Sciatic nerve (tissue), 2 donors: ENCODE measurements around the gene CDX2. TPM values are rescaled to one million over a fixed set of nuclear protein-coding genes. Genes with fewer than 3 reads are reported as not detected.
A peak's percentile ranks its signal among the peaks of the same experiment; 100 is the strongest.

Experiments
- ATAC-seq: fragments of 200-7000 bp; cut with Tn5 transposase; one replicate; pipeline ENCODE4 v1.9.1; 2020; ENCODE audit warnings: mild to moderate bottlenecking, moderate library complexity
- DNase-seq: peaks from one replicate; pipeline ENCODE4 v3.0.0-alpha.2; 2020; ENCODE audit warnings: low spot score
- intact Hi-C: fragments of 100-400 bp; cut with DNase I; formaldehyde crosslinking; loops from one replicate; pipeline ENCODE4 v1.14.2; 2022
- total RNA-seq: library from RNA; stranded (reverse); fragmentation: NEBNext Ultra II Directional; extraction: Animal tissue kit (Norgen Biotek cat#: 25700); gene quantifications from one replicate; pipeline ENCODE4 v1.2.1, GENCODE V29; 2021
- donor health status: DM: no; HTN: no; CAD: no.
- donor health status: DM: no; HTN: no; CAD: no.

The CDX2 gene
- total RNA-seq, 1 donor from 2014 or later: not detected

DNA sequence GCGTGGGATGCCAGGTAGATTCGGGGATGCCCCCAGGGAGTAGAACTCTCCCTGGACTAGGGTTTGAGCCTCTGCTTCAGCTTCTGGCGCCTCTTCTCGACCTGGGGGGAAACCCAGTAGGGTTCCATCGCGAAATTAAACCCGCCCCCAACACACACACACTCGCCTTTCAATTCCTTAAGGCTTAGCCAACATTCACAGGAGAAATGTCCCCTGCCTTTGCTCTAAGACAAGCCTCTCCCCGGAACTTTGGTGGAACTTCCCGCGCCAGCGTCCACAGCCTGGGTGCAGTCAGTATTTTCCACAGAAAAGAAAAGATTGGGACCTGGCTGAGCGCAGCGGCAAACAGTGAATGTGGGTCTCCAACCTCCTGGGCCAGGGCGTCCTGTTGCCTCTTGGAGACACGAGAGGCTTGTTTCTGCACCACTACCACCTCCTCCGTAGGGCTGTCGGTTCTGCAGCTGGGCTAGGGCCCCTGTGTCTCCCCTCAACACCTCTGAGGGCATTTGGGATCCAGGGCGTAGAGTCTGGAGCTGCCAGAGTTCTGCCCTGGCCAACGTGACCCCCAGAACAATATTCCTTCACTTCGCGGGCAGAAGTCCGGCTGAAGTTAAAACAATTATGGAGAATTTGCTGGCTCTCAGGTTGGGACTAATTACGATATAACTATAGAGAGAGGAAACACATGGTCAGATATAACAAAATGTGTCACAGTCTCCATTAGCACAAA, 46.1 kb downstream of the CDX2 start:
- no peak for DNase-seq
- intact Hi-C loops: no loop called here
- no peak for ATAC-seq

DNA sequence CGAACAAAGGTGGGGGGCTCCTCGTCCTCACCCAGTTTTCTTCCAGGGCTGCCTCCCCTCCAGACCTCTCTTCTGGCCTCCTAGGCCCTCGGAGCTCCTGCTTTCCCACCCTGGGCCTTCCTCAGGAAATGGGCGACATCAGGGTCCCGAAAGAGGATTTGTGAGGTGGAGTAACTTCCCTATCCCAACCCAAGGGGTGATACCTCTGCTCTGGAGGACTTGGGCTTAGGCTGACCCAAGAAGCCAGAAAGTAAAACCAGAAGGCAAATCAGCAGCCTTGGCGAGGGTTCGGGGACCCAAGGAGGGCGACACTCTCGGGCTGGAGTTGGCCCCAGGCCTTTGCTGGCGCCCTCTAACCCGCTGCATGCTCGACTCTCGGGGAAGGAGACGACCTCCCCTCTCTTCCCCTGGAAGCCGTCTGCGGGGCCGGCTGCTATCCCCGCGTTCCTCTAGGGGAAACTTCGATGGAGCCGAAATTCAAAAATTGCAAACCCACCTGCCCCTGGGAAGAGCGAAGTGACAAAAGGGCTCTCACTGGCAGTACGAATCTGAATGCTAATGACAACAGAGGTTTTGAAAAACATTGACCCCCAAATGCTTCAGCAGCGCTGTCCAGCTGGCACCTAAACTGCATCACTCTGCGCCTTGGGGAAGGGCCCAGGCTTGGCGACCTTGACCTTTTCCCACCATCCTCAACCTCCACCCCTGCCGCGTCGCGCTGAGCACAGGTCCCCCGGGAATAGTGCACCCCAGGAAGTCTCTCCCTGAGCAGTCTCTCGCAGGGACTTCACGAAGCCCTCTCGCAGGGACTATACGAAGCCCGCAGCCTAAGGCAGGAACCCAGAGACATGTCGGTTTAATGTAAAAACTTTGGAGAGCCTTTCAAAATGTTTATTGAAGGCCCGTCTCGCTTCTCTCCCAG, 46.9 kb downstream of the CDX2 start:
- ATAC-seq (no peak), DNase-seq (no peak)
- intact Hi-C loops: no loop called here

DNA sequence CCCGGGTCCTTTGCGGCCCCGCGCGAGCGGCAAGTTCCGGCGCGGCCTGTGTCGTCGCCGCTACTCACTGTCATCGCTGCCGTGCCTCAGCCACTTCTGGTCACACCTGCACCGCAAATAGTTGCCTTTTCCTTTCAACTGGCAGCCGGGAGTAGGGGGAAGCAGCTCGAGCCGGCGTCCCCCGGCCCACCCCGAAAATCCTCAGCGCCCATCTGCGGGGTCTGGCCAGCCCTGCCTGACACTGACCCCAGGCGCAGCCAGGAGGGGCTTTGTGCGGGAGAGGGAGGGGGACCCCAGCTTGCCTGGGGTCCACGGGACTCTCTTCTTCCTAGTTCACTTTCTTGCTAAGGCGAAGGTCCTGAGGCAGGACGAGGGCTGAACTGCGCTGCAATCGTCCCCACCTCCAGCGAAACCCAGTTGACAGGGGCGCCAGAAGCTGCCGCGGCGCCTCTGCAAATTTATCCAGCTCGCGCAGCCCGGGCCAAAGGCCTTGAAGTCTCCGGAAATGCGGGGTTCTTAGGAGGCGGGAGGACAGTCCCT, 47.6 kb downstream of the CDX2 start:
- no peak for ATAC-seq

DNA sequence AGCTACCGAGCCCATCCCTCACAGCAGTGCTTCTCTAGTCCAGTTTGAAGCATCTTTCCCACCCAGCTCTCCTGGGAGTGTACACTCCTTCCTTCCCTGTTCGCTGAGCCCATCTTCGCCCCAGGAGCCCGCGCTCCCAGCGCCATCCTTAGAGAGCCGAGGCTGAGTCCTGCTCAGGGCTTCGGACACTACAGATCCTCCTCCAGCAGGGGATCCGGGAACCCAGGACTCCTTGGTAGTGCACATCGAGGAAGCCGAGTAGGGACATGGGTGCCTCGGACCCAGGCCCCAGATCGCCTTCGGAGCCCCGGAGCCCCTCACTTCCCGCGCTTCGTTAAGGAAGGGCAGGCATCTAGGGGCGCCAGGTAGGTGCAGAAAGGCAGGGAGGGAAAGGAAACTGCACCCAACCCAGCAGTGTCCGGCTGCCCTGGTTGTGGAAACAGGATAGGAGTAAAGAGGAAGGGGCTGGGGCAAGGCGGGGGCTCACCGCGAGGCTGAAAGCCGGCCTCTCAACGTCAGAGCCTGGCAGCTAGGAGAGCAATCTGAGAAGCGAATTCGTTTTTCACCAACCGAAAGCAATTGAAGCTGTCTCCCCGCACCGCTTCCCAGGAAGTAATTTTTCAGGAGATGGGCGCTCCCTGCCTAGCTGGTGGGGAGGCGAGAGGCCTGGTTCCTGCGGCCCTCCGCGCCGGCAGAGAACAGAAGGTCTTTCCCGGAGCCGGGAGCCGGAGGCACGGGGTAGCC, 48.3 kb downstream of the CDX2 start:
- DNase-seq: no peak
- intact Hi-C loops: no loop called here
- ATAC-seq: peak; percentile 42

More for the DNA sequence above, 47.6 kb downstream of the CDX2 start:
- intact Hi-C loops: no loop called here
- DNase-seq: no peak

DNA sequence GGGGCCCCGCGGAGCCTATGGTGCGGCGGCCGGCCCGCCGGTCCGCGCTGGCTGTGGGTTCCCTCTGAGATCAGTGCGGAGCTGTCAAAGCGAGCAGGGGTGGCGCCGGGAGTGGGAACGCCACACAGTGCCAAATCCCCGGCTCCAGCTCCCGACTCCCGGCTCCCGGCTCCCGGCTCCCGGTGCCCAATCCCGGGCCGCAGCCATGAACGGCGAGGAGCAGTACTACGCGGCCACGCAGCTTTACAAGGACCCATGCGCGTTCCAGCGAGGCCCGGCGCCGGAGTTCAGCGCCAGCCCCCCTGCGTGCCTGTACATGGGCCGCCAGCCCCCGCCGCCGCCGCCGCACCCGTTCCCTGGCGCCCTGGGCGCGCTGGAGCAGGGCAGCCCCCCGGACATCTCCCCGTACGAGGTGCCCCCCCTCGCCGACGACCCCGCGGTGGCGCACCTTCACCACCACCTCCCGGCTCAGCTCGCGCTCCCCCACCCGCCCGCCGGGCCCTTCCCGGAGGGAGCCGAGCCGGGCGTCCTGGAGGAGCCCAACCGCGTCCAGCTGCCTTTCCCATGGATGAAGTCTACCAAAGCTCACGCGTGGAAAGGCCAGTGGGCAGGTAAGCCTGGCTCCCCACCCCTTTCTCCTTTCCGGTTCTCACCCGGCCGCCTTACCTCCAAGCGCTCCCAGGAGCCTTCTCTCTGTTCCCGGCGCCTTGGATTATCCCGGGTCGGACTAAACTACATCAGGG, 49.0 kb downstream of the CDX2 start, which contains the start of gene PDX1:
PDX1 (plus strand) TSS at position 67 of the 743 bp plus-strand sequence; CDS start at position 206, 139 bp downstream.
- intact Hi-C loops: no loop called here
- ATAC-seq (peak; percentile 60), DNase-seq (no peak)

DNA sequence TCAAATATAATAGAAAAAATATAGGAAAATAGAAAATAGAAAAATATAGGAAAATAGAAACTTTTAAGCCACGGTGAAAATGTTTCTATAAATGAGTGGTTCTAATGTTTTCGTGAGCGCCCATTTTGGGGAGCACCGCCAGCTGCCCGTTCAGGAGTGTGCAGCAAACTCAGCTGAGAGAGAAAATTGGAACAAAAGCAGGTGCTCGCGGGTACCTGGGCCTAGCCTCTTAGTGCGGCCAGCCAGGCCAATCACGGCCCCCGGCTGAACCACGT, 49.5 kb downstream of the CDX2 start:
- intact Hi-C loops: no loop called here
- ATAC-seq (no peak), DNase-seq (no peak)

DNA sequence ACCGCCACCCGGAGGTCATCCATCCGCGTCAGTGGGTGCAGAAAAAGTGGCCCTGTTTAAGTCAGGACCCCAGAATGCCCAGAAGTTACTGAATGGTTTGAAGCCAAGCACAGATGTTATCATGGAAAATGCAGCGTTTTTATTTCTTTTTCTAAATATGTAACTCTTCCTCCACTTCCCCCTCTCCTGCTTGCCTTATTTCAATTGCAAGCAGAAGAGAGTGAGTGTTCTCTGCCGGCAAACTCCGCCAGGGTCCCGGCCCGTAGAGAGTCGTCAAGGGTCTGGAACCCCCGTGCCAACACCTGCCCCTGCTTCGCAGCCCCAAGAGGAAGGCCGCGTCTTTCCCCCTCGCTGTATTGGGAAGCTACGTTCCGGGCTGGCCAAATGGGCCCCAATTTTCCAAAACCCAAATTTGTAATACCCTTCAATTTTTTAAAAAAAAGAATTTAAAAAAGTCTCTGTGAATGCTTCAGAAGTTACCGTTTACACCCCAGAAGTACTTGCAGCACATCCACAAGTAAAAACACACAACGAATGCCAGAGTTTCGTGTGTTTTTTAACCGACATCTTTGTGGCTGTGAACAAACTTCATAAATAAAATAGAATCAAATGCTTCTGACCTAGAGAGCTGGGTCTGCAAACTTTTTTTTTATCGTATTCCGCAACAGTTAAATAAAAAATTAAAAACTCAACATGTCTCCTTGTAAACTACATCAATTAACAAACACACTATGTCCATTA, 50.0 kb downstream of the CDX2 start:
- intact Hi-C loops: no loop called here
- no peak for ATAC-seq
- DNase-seq: no peak

DNA sequence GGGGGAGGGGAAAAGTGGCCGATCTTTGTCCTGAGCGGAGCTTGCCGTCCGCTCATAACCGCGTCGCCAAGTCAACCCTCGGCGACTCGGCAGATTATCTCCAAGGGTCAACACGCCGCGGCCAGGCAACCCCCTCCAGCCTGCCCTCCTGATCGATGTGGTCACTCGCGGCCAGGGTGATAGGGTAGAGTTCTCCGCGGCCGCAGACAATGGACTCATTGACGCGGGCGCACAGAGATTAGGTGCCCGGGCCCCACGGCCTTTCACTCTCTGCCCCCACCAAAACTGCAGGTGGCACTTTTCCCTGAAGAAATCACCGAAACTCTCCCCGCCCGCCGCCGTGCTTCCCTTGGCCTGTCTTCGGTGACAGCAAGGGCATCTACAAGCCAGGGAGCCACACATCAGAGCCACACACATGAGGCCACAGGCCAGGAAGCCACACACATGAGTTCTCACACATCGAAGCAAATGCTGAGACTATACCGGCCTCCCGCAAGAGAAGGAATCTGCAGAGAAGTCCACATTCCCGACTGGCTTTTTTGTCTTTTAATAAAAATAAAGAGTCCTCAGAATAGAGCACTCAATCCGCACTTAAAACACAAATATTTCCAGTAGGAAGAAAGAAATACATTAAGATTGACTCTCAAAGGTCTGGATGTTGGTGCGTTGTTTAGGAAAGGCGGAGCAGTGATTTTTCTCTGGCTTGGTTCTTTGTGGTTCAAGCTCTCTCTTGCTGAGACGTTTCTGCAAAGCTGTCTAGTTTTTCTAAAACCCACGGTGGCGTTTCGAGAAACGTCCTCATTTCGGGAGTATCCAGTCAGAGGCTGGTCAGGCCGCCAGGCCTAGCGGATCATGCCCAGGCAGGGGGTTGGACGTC, 50.8 kb downstream of the CDX2 start:
- no peak for DNase-seq
- intact Hi-C loops: no loop called here
- ATAC-seq: no peak

DNA sequence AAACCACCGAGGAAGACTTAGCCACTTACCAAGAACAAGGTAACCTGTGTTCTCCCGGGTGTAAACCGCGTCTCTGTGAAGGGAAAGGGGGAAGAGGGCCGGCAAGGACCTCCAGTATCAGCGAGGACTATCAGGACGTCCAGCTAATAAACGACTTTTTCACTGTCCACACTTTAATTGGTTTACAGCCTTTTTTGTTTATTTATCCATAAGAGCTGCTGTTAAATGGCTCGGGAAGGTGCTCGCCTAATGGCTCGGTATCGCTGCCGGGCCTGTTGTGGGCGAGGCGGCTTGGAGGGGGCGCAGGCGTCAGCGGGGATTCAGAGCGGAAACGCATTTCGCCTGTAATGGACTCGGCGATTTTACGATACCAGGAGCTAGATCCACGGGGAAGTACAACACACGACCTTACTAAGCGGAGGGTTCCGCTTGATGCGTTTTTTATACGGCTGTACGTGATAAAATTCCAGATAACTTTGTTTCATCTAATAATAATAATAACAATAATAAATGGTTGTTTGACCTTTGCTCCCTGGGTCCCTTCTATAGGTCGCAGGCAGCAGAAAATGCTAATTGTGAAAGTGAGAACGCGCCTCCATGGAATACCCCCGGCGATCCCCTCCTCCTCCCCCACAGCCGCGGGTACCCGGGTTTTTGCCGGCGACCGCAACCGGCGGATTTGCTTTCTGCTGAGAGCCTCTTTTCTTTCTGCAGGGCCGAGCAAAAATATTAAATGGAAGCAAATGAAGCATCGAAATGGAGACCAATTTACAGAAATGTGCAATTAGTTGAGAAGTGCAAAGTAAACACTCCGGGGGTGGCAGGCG, 51.8 kb downstream of the CDX2 start:
- intact Hi-C loops: no loop called here
- ATAC-seq: no peak
- DNase-seq: no peak

DNA sequence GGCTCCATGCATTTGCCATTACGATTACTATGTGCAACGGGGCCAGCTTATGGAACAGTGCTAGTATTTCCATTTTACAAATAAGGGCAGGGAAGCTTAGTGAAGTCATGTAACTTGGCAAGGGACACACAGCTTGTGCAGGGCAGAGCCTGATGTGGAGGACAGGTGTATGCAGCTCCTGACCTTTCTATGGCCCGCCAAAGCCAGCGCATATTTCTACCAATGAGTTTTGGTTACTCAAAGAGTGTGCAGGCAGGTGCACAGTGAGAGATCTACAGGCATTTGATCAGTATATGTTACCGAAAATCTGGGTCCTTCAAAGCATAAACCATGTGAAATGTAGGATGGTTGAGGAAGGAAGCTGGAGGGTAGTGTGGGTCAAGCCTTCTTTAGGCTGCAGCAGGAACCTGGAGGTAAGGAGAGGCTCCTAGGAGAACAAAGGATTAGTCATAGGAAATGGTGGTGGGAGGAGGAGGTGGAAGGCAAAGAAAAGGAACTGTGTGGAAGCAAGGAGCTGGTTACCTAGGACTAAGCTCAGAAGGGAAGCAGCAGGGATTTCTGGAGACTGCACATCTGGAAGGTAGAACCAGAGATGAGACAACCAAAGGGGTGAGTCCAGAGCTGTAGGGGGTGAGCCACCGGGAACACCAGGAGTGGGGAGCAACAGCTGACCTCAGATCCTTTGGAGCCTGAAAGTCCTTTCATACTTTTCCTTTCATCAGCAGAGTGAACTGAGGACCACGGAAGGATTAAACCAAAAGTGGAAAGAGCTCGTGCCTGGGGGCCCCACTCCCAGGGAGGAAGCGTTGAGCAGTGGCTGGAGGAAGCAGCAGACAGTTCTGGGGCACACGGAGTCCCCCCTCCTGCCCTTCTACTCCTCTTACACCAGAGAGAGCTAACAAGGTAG, 53.6 kb downstream of the CDX2 start:
- intact Hi-C loops: no loop called here
- ATAC-seq: no peak
- DNase-seq: no peak

DNA sequence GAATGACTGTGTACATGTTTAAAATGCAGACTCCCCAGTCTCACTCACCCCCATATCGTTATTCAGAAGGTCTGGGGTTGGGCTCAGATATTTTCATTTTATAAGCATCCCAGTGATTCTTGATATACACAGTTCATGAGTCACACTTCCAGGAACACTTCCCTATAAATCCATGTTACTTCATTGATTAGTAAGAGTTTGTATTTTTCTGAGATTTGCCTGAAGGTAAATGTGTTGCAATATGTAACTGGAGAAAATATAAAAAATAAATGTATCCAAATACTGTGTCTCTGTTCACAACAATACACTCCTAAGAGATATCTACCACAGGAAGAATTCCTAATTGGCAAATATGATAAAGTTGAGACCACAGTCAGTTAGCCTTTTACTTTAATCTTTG, 56.0 kb downstream of the CDX2 start:
- DNase-seq: no peak
- intact Hi-C loops: no loop called here
- ATAC-seq: no peak

DNA sequence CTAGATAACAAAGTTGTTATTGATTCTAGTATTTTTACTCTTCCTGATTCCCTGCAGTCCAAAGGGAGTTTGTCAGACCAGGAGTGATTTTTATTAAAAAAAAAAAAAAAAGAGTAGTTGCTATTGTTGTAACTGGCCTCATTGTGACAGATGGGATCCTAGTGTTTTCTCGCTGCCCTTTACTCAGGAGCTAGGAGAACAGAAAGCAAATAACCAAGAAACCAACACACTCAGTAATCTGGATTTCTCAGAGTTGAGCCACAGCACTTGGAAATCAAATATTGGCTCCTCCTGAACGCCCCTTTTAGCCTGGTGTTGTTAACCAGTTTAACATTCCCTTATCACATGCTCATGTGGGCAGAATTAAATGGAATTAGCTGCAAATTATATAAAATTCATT, 57.6 kb downstream of the CDX2 start:
- ATAC-seq: no peak

More for the DNA sequence above, 57.6 kb downstream of the CDX2 start:
- intact Hi-C loops: no loop called here
- no peak for DNase-seq
